ENCODE data around the gene TRIM40. TPM values are rescaled to one million over a fixed set of nuclear protein-coding genes. Genes with fewer than 3 reads are reported as not detected.

Gene TRIM40
- total and polyA plus RNA-seq, 2 of the 13 experiments (the other 11 are each of a cell fraction or from before 2014, with no cell fraction given), result 0.58 TPM; not detected in 1

GRCh38 chr6:30130887-30131862, 4.8 kb upstream of the TRIM40 start (continued):
- no peak for TF ChIP-seq CREB1 (IDR thresholded peaks at IDR 0.05)
- TF ChIP-seq CREB1 (CRISPR knock-in tag; IDR thresholded peaks at IDR 0.05), result no peak
- 0 out of 2 replicates have a peak, but pooled peaks have one; percentile 38 for TF ChIP-seq ZMAT3 (CRISPR knock-in tag; conservative IDR thresholded peaks at IDR 0.05)
- no peak for TF ChIP-seq TBP (CRISPR knock-in tag; IDR thresholded peaks at IDR 0.05)
- TF ChIP-seq HNRNPUL1 (IDR thresholded peaks at IDR 0.05; ENCODE audit: low read depth, low read length), result no peak
- TF ChIP-seq ZKSCAN5 (CRISPR knock-in tag; IDR thresholded peaks at IDR 0.05), result no peak
- peak; percentile 29 for TF ChIP-seq TBL1XR1 (IDR thresholded peaks at IDR 0.05; ENCODE audit: borderline replicate concordance, low read length, partially characterized antibody)
- TF ChIP-seq ZBTB10 (CRISPR knock-in tag; IDR thresholded peaks at IDR 0.05; ENCODE audit: borderline replicate concordance), result no peak
- no peak for TF ChIP-seq ZNF382 (CRISPR knock-in tag; IDR thresholded peaks at IDR 0.05; ENCODE audit: borderline replicate concordance)
- no peak for TF ChIP-seq ZNF10 (CRISPR knock-in tag; IDR thresholded peaks at IDR 0.05; ENCODE audit: borderline replicate concordance, low read depth)
- TF ChIP-seq SP4 (CRISPR knock-in tag; IDR thresholded peaks at IDR 0.05), result peak; percentile 22; the same call in 1 of the 2 replicates
- TF ChIP-seq KDM4B (CRISPR knock-in tag; IDR thresholded peaks at IDR 0.05), result peak; percentile 82; the same call in 1 of the 2 replicates
- TF ChIP-seq ARID4A (CRISPR knock-in tag; IDR thresholded peaks at IDR 0.05; ENCODE audit: borderline replicate concordance), result peak; percentile 59; the same call in 1 of the 2 replicates
- TF ChIP-seq PAF1 (CRISPR knock-in tag; IDR thresholded peaks at IDR 0.05), result no peak
- TF ChIP-seq RCOR2 (CRISPR knock-in tag; IDR thresholded peaks at IDR 0.05), result 0 out of 2 replicates have a peak, but pooled peaks have one; percentile 29
- TF ChIP-seq PAXIP1 (CRISPR knock-in tag; conservative IDR thresholded peaks at IDR 0.05), result no peak
- TF ChIP-seq ZBTB7B (CRISPR knock-in tag; IDR thresholded peaks at IDR 0.05), result no peak
- no peak for TF ChIP-seq U2AF1 (optimal IDR thresholded peaks at IDR 0.05; ENCODE audit: low read depth, low read length)
- no peak for TF ChIP-seq PHF20 (CRISPR knock-in tag; IDR thresholded peaks at IDR 0.05)

Measured in HepG2 (cell line).